ENCODE results near the gene EPN1. TPM values are rescaled to one million over a fixed set of nuclear protein-coding genes. Genes with fewer than 3 reads are reported as not detected.

The EPN1 gene
- total RNA-seq, 1 experiment from 2014 or later: 102 TPM

- no peaks in the 10 kb centered on the region for H3K27me3 Mint-ChIP-seq (ENCODE audit: insufficient read depth, unreplicated experiment)
- no peak overlapping the region for H3K27ac Mint-ChIP-seq (ENCODE audit: low read depth, unreplicated experiment)
- ChIA-PET POLR2A (no interaction called here), CTCF (no interaction called here)
- intact Hi-C loops (cut with micrococcal nuclease): no loop called here
- no peaks in the 10 kb centered on the region for H3K4me1 Mint-ChIP-seq (ENCODE audit: insufficient read depth, unreplicated experiment)
- H3K36me3 Mint-ChIP-seq (ENCODE audit: insufficient read depth, unreplicated experiment): peaks cover 58% of the 10 kb centered on the region
- DNase-seq (ENCODE audit: unreplicated experiment): no peak
- H3K4me3 Mint-ChIP-seq (ENCODE audit: unreplicated experiment): no peak overlapping the region
- TF ChIP-seq CTCF (IDR thresholded peaks at IDR 0.05; ENCODE audit: unreplicated experiment): no peak
- BruUV-seq (replicated peaks): no TSS peak
- no peaks in the 10 kb centered on the region for H3K9me3 Mint-ChIP-seq (ENCODE audit: unreplicated experiment)
Measured at GRCh38 chr19:55699221-55699620, 24.2 kb downstream of the EPN1 start.

- no peak for TF ChIP-seq CTCF (IDR thresholded peaks at IDR 0.05; ENCODE audit: unreplicated experiment)
- BruUV-seq (replicated peaks): no TSS peak
- no peaks in the 10 kb centered on the region for H3K4me1 Mint-ChIP-seq (ENCODE audit: insufficient read depth, unreplicated experiment)
- H3K9me3 Mint-ChIP-seq (ENCODE audit: unreplicated experiment): no peaks in the 10 kb centered on the region
- no peak for DNase-seq (ENCODE audit: unreplicated experiment)
- intact Hi-C loops (cut with micrococcal nuclease): no loop called here
- no peaks in the 10 kb centered on the region for H3K27me3 Mint-ChIP-seq (ENCODE audit: insufficient read depth, unreplicated experiment)
- POLR2A ChIA-PET: no interaction called here
- H3K36me3 Mint-ChIP-seq (ENCODE audit: insufficient read depth, unreplicated experiment): peaks cover 50% of the 10 kb centered on the region
- no peak overlapping the region for H3K4me3 Mint-ChIP-seq (ENCODE audit: unreplicated experiment)
- H3K27ac Mint-ChIP-seq (ENCODE audit: low read depth, unreplicated experiment): no peak overlapping the region
- CTCF ChIA-PET: interaction anchor here (1.0 kb wide), 1 partner anchor 9 kb away, joined by 4 read pairs; no protein-coding TSS in a partner anchor
Measured at GRCh38 chr19:55700813-55701212, 25.8 kb downstream of the EPN1 start.

- H3K27me3 Mint-ChIP-seq (ENCODE audit: insufficient read depth, unreplicated experiment): no peaks in the 10 kb centered on the region
- CTCF ChIA-PET: interaction anchor here (0.6 to 1.0 kb wide), 4 partner anchors 7 to 1362 kb away, joined by 3 to 6 read pairs (median 4); no protein-coding TSS in a partner anchor
- no peak for DNase-seq (ENCODE audit: unreplicated experiment)
- intact Hi-C loops (cut with micrococcal nuclease): no loop called here
- H3K4me3 Mint-ChIP-seq (ENCODE audit: unreplicated experiment): no peak overlapping the region
- POLR2A ChIA-PET: interaction anchor here (0.6 kb wide), 1 partner anchor 1512 kb away, joined by 3 read pairs; no protein-coding TSS in a partner anchor
- BruUV-seq (replicated peaks): no TSS peak
- no peak overlapping the region for H3K27ac Mint-ChIP-seq (ENCODE audit: low read depth, unreplicated experiment)
- no peaks in the 10 kb centered on the region for H3K9me3 Mint-ChIP-seq (ENCODE audit: unreplicated experiment)
- peaks cover 42% of the 10 kb centered on the region for H3K36me3 Mint-ChIP-seq (ENCODE audit: insufficient read depth, unreplicated experiment)
- H3K4me1 Mint-ChIP-seq (ENCODE audit: insufficient read depth, unreplicated experiment): no peaks in the 10 kb centered on the region
- no peak for TF ChIP-seq CTCF (IDR thresholded peaks at IDR 0.05; ENCODE audit: unreplicated experiment)
Measured at GRCh38 chr19:55702131-55702627, 27.2 kb downstream of the EPN1 start.

GRCh38 chr19:55703790-55704215, 28.8 kb downstream of the EPN1 start:
- no peaks in the 10 kb centered on the region for H3K4me1 Mint-ChIP-seq (ENCODE audit: insufficient read depth, unreplicated experiment)
- no peaks in the 10 kb centered on the region for H3K27me3 Mint-ChIP-seq (ENCODE audit: insufficient read depth, unreplicated experiment)
- BruUV-seq (replicated peaks): no TSS peak
- peaks cover 26% of the 10 kb centered on the region for H3K36me3 Mint-ChIP-seq (ENCODE audit: insufficient read depth, unreplicated experiment)
- ChIA-PET CTCF (interaction anchor here (0.5 to 0.8 kb wide), 3 partner anchors 12 to 986 kb away, joined by 3 to 4 read pairs (median 3); no protein-coding TSS in a partner anchor), POLR2A (no interaction called here)
- no peaks in the 10 kb centered on the region for H3K9me3 Mint-ChIP-seq (ENCODE audit: unreplicated experiment)
- no peak overlapping the region for H3K4me3 Mint-ChIP-seq (ENCODE audit: unreplicated experiment)
- intact Hi-C loops (cut with micrococcal nuclease): no loop called here
- no peak overlapping the region for H3K27ac Mint-ChIP-seq (ENCODE audit: low read depth, unreplicated experiment)
- peak; percentile 62 for TF ChIP-seq CTCF (IDR thresholded peaks at IDR 0.05; ENCODE audit: unreplicated experiment)
- no peak for DNase-seq (ENCODE audit: unreplicated experiment)
